ENCODE measurements around the gene CDA. TPM values are rescaled to one million over a fixed set of nuclear protein-coding genes. Genes with fewer than 3 reads are reported as not detected.
A peak's percentile ranks its signal among the peaks of the same experiment; 100 is the strongest.

Gene CDA
- total and polyA plus RNA-seq, 9 of the 15 experiments (the other 6 are each of a cell fraction or from before 2014, with no cell fraction given): not detected

GRCh38 chr1:20574686-20575540 is 14.0 kb upstream of the CDA start (continued):
- TF ChIP-seq NR2F6 (CRISPR knock-in tag; IDR thresholded peaks at IDR 0.05): no peak
- TF ChIP-seq MAFF (IDR thresholded peaks at IDR 0.05; ENCODE audit: low read length): no peak
- TF ChIP-seq L3MBTL2 (IDR thresholded peaks at IDR 0.05): no peak; the same call in 1 of the 2 replicates
- no peak for TF ChIP-seq NCOA1 (IDR thresholded peaks at IDR 0.05; ENCODE audit: low read depth)
- no peak for TF ChIP-seq TRIM25 (IDR thresholded peaks at IDR 0.05; ENCODE audit: borderline replicate concordance)
- TF ChIP-seq TEAD1 (CRISPR knock-in tag; IDR thresholded peaks at IDR 0.05): peak in 1 of 2 experiments; percentile 97; a peak in 2 of 4 replicates
- no peak for TF ChIP-seq RFX5 (IDR thresholded peaks at IDR 0.05; ENCODE audit: low read depth, low read length)
- TF ChIP-seq LCOR (CRISPR knock-in tag; IDR thresholded peaks at IDR 0.05): 0 out of 2 replicates have a peak, but pooled peaks have one; percentile 66
- no peak for TF ChIP-seq ZNF3 (CRISPR knock-in tag; IDR thresholded peaks at IDR 0.05)
- TF ChIP-seq POLR2AphosphoS5 (IDR thresholded peaks at IDR 0.05; ENCODE audit: control insufficient read depth, insufficient read depth, low read depth, low read length): no peak
- no peak for TF ChIP-seq ZNF589 (CRISPR knock-in tag; IDR thresholded peaks at IDR 0.05; ENCODE audit: low read depth)
- no peak for TF ChIP-seq ZNF609 (CRISPR knock-in tag; IDR thresholded peaks at IDR 0.05; ENCODE audit: borderline replicate concordance)
- no peak for TF ChIP-seq CEBPG (CRISPR knock-in tag; IDR thresholded peaks at IDR 0.05)
- no peak for TF ChIP-seq CEBPG (tag; conservative IDR thresholded peaks at IDR 0.05 in 1 of 2, IDR thresholded peaks at IDR 0.05 in 1 of 2)
- TF ChIP-seq LARP7 (IDR thresholded peaks at IDR 0.05): no peak
- peak; percentile 78 for TF ChIP-seq HDAC2 (IDR thresholded peaks at IDR 0.05)
- TF ChIP-seq ATF6 (CRISPR knock-in tag; IDR thresholded peaks at IDR 0.05): no peak
